HepG2 (cell line): Measurements from ENCODE around the gene LDLRAP1. TPM values are rescaled to one million over a fixed set of nuclear protein-coding genes. Genes with fewer than 3 reads are reported as not detected.

Source experiments
- CENPX ChIP-seq: sonication (generic); formaldehyde crosslinking; IDR thresholded peaks from 2 replicates; pipeline ENCODE4 v1.9.0; 2021; ENCODE audit warnings: mild to moderate bottlenecking, missing genetic modification reagents, moderate library complexity
- DNMT3B ChIP-seq: conservative IDR thresholded peaks from 2 replicates; pipeline ENCODE4 v1.6.1; 2016; ENCODE audit warnings: missing biosample characterization, control low read depth
- ETV5 ChIP-seq: IDR thresholded peaks from 2 replicates; pipeline ENCODE4 v1.6.1; 2018; ENCODE audit warnings: missing biosample characterization, missing genetic modification reagents, inconsistent platforms, borderline replicate concordance
- EZH2 ChIP-seq: conservative IDR thresholded peaks from 2 replicates; pipeline ENCODE4 v1.6.1; 2012; ENCODE audit warnings: mild to moderate bottlenecking, low read depth, low read length, moderate library complexity
- HIVEP1 ChIP-seq: sonication (generic); formaldehyde crosslinking; IDR thresholded peaks from 2 replicates; pipeline ENCODE4 v1.4.0; 2020; ENCODE audit warnings: mild to moderate bottlenecking, missing genetic modification reagents
- HNRNPLL ChIP-seq: fragments of 200-400 bp; formaldehyde crosslinking; IDR thresholded peaks from 2 replicates; pipeline ENCODE4 v1.6.1; 2017; ENCODE audit warnings: mild to moderate bottlenecking, low read depth, low read length; ENCODE audit not compliant: poor library complexity, severe bottlenecking
- HOXA5 ChIP-seq: sonication (generic); formaldehyde crosslinking; IDR thresholded peaks from 2 replicates; pipeline ENCODE4 v1.4.0; 2020; ENCODE audit warnings: missing genetic modification reagents
- KLF9 ChIP-seq: IDR thresholded peaks from 2 replicates; pipeline ENCODE4 v1.6.1; 2016; ENCODE audit warnings: low read depth
- NCOR1 ChIP-seq: fragments of 200-600 bp; sonication (generic); IDR thresholded peaks from 2 replicates; pipeline ENCODE4 v1.7.0; 2017; ENCODE audit warnings: antibody characterized with exemption, low read length, borderline replicate concordance
- NFYB ChIP-seq: sonication (generic); formaldehyde crosslinking; IDR thresholded peaks from 2 replicates; pipeline ENCODE4 v1.4.0; 2020; ENCODE audit warnings: missing genetic modification reagents
- POLR2G ChIP-seq: fragments of 200-400 bp; formaldehyde crosslinking; IDR thresholded peaks from 2 replicates; pipeline ENCODE4 v1.6.1; 2018; ENCODE audit warnings: mild to moderate bottlenecking, low read depth, low read length, moderate library complexity
- SCMH1 ChIP-seq: sonication (generic); formaldehyde crosslinking; IDR thresholded peaks from 2 replicates; pipeline ENCODE4 v1.9.0; 2021; ENCODE audit warnings: missing genetic modification reagents, mild to moderate bottlenecking, borderline replicate concordance
- TP53 ChIP-seq: sonication (generic); formaldehyde crosslinking; conservative IDR thresholded peaks from 2 replicates; pipeline ENCODE4 v1.4.0; 2020; ENCODE audit warnings: missing genetic modification reagents
- ZFP1 ChIP-seq: IDR thresholded peaks from 2 replicates; pipeline ENCODE4 v1.6.1; 2016
- ZIK1 ChIP-seq: sonication (generic); formaldehyde crosslinking; IDR thresholded peaks from 2 replicates; pipeline ENCODE4 v1.5.0; 2020; ENCODE audit warnings: mild to moderate bottlenecking, low read depth, missing genetic modification reagents, borderline replicate concordance
- ZNF225 ChIP-seq: sonication (generic); formaldehyde crosslinking; IDR thresholded peaks from 2 replicates; pipeline ENCODE4 v1.4.0; 2020; ENCODE audit warnings: mild to moderate bottlenecking, missing genetic modification reagents
- ZNF274 ChIP-seq: sonication (generic); formaldehyde crosslinking; IDR thresholded peaks from 2 replicates; pipeline ENCODE4 v1.5.1; 2020; ENCODE audit warnings: mild to moderate bottlenecking, missing genetic modification reagents
- ZNF713 ChIP-seq: sonication (generic); formaldehyde crosslinking; IDR thresholded peaks from 2 replicates; pipeline ENCODE4 v1.4.0; 2020; ENCODE audit warnings: mild to moderate bottlenecking, missing genetic modification reagents
- ZNF891 ChIP-seq: sonication (generic); formaldehyde crosslinking; IDR thresholded peaks from 2 replicates; pipeline ENCODE4 v1.5.0; 2020; ENCODE audit warnings: mild to moderate bottlenecking, missing genetic modification reagents
- polyA plus RNA-seq, 8 experiments: library from polyadenylated mRNA; depleted of rRNA in 3 of 8; stranded (reverse) in 7 of 8; unstranded in 1 of 8; fragments of >200 nt; fragmentation: Illumina TruSeq in 4 of 8; extraction: Trizol in 4 of 8; gene quantifications; 2 replicates each; pipeline versions ENCODE4 v1.2.1 to v1.2.3, GENCODE V29; 2011 to 2016; ENCODE audit warnings: low read depth in 4 of 8, missing spikeins in 1 of 8, mixed read lengths in 1 of 8; ENCODE audit not compliant: insufficient read depth in 1 of 8
- total RNA-seq, 5 experiments: library from RNA; depleted of rRNA; stranded (reverse); fragments of >200 nt; fragmentation: Illumina TruSeq; extraction: Trizol; gene quantifications; 2 replicates each; pipeline ENCODE4 v1.2.3, GENCODE V29; 2016; ENCODE audit warnings: low read depth in 1 of 5
- TF ChIP-seq, protein P1 (sequence below): IDR thresholded peaks from 2 replicates; pipeline ENCODE4 v1.4.0; 2020; ENCODE audit warnings: mild to moderate bottlenecking, missing genetic modification reagents
- TF ChIP-seq, protein P2 (sequence below): sonication (generic); formaldehyde crosslinking; IDR thresholded peaks from 2 replicates; pipeline ENCODE4 v1.8.1; 2023; ENCODE audit warnings: missing genetic modification reagents, inconsistent platforms, borderline replicate concordance
- TF ChIP-seq, protein P3 (sequence below): sonication (generic); formaldehyde crosslinking; IDR thresholded peaks from 2 replicates; pipeline ENCODE4 v1.8.1; 2023; ENCODE audit warnings: mild to moderate bottlenecking, missing genetic modification reagents, borderline replicate concordance
- TF ChIP-seq, protein P4 (sequence below): sonication (generic); formaldehyde crosslinking; IDR thresholded peaks from 2 replicates; pipeline ENCODE4 v1.4.0; 2020; ENCODE audit warnings: low read depth, mild to moderate bottlenecking, missing genetic modification reagents

Gene LDLRAP1
- total and polyA plus RNA-seq, 2 of the 13 experiments (the other 11 are each of a cell fraction or from before 2014, with no cell fraction given) = 7.2 to 12.1 TPM

DNA sequence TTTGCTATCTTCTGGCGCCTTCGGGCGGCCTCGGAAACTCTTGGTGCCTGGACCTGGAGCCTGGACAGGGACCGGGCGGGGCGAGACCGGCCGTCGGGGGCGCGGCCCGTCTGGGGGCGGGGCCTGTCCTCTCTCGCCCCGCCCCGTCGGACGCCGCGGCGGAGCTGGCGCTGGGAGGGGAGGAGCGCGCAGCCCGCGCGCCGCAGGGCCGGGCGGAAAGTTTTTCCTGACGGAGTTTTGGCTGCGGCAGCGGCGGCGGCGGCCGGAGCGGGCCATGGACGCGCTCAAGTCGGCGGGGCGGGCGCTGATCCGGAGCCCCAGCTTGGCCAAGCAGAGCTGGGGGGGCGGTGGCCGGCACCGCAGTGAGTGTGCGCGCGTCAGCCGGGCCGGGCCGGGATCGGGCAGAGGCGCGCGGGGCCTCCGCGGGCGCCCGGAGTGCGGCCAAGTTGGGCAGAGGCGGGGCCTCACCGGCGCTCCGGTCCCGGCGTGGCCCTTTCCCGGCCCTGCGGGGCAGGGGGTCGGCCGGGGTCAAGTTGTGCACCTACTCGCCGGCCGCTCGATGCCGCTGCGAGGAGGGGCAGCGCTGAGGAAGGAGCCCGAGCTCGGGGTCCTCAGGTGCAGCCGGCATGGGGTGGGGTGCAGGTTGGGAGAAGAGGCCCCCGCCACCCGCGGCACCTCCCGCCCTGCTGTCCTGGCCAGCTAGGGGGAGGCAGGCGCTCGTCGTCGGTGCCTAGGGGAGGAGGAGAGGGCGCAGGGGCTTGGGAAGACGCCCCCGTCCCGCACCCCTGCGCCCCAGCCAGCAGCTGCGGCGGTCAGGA, at the start of gene LDLRAP1 (continued):
- TF ChIP-seq, protein P1, sequence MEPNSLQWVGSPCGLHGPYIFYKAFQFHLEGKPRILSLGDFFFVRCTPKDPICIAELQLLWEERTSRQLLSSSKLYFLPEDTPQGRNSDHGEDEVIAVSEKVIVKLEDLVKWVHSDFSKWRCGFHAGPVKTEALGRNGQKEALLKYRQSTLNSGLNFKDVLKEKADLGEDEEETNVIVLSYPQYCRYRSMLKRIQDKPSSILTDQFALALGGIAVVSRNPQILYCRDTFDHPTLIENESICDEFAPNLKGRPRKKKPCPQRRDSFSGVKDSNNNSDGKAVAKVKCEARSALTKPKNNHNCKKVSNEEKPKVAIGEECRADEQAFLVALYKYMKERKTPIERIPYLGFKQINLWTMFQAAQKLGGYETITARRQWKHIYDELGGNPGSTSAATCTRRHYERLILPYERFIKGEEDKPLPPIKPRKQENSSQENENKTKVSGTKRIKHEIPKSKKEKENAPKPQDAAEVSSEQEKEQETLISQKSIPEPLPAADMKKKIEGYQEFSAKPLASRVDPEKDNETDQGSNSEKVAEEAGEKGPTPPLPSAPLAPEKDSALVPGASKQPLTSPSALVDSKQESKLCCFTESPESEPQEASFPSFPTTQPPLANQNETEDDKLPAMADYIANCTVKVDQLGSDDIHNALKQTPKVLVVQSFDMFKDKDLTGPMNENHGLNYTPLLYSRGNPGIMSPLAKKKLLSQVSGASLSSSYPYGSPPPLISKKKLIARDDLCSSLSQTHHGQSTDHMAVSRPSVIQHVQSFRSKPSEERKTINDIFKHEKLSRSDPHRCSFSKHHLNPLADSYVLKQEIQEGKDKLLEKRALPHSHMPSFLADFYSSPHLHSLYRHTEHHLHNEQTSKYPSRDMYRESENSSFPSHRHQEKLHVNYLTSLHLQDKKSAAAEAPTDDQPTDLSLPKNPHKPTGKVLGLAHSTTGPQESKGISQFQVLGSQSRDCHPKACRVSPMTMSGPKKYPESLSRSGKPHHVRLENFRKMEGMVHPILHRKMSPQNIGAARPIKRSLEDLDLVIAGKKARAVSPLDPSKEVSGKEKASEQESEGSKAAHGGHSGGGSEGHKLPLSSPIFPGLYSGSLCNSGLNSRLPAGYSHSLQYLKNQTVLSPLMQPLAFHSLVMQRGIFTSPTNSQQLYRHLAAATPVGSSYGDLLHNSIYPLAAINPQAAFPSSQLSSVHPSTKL = no peak
- TF ChIP-seq HOXA5 (CRISPR knock-in tag) (no peak), ZFP1 (CRISPR knock-in tag) (no peak), NCOR1 (no peak), ZNF713 (CRISPR knock-in tag) (peak; percentile 75; the same call in 1 of the 2 replicates), NFYB (CRISPR knock-in tag) (no peak), ZIK1 (CRISPR knock-in tag) (peak; percentile 56; the same call in 1 of the 2 replicates), DNMT3B (CRISPR knock-in tag) (no peak), SCMH1 (CRISPR knock-in tag) (no peak), POLR2G (peak; percentile 75), HIVEP1 (CRISPR knock-in tag) (no peak), TP53 (CRISPR knock-in tag) (no peak), ETV5 (CRISPR knock-in tag) (no peak), CENPX (CRISPR knock-in tag) (no peak), ZNF225 (CRISPR knock-in tag) (no peak), HNRNPLL (peak; percentile 82), ZNF891 (no peak), EZH2 (no peak), KLF9 (CRISPR knock-in tag) (no peak), ZNF274 (CRISPR knock-in tag) (no peak)
- TF ChIP-seq, protein P2, sequence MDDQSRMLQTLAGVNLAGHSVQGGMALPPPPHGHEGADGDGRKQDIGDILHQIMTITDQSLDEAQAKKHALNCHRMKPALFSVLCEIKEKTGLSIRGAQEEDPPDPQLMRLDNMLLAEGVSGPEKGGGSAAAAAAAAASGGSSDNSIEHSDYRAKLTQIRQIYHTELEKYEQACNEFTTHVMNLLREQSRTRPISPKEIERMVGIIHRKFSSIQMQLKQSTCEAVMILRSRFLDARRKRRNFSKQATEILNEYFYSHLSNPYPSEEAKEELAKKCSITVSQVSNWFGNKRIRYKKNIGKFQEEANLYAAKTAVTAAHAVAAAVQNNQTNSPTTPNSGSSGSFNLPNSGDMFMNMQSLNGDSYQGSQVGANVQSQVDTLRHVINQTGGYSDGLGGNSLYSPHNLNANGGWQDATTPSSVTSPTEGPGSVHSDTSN (CRISPR knock-in tag) = no peak
- TF ChIP-seq, protein P3, sequence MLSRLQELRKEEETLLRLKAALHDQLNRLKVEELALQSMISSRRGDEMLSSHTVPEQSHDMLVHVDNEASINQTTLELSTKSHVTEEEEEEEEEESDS (CRISPR knock-in tag) = no peak
- TF ChIP-seq, protein P4, sequence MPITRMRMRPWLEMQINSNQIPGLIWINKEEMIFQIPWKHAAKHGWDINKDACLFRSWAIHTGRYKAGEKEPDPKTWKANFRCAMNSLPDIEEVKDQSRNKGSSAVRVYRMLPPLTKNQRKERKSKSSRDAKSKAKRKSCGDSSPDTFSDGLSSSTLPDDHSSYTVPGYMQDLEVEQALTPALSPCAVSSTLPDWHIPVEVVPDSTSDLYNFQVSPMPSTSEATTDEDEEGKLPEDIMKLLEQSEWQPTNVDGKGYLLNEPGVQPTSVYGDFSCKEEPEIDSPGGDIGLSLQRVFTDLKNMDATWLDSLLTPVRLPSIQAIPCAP (CRISPR knock-in tag) = no peak
